Psoas muscle (tissue), 8 donors: ENCODE data around the gene FOCAD. TPM values are rescaled to one million over a fixed set of nuclear protein-coding genes. Genes with fewer than 3 reads are reported as not detected.

Experiments used
- ATAC-seq, 4 donors: fragments of 200-7000 bp; cut with Tn5 transposase; one replicate each; pipeline ENCODE4 v1.9.1; 2020; ENCODE audit warnings: moderate library complexity in 3 of 4, mild to moderate bottlenecking in 2 of 4
- DNase-seq, 2 donors: peaks; one replicate each; pipeline ENCODE4 v3.0.0-alpha.2; 2020
- H3K27ac ChIP-seq: fragments of 200-600 bp; one replicate; pipeline ENCODE4 v1.8.0; 2022
- H3K27me3 ChIP-seq, 3 donors: fragments of 200-600 bp in 1 of 3; one replicate each; pipeline versions ENCODE4 v1.6.1 to v1.8.0; 2013 to 2022; ENCODE audit warnings: low read length in 2 of 3, mild to moderate bottlenecking in 2 of 3, moderate library complexity in 1 of 3; ENCODE audit not compliant: insufficient read depth in 3 of 3
- H3K36me3 ChIP-seq, 2 donors: fragments of 200-600 bp in 1 of 2; one replicate each; pipeline versions ENCODE4 v1.6.1 to v1.8.0; 2013 to 2022; ENCODE audit warnings: low read depth in 1 of 2, mild to moderate bottlenecking in 1 of 2, moderate library complexity in 1 of 2; ENCODE audit not compliant: insufficient read depth in 1 of 2
- H3K4me1 ChIP-seq: fragments of 200-600 bp; one replicate; pipeline ENCODE4 v1.8.0; 2022
- H3K4me3 ChIP-seq: fragments of 200-600 bp; one replicate; pipeline ENCODE4 v1.8.0; 2022; ENCODE audit warnings: mild to moderate bottlenecking
- H3K9me3 ChIP-seq: fragments of 200-600 bp; one replicate; pipeline ENCODE4 v1.8.0; 2022
- WGBS, 3 donors: extraction: QIAGEN DNeasy Blood & Tissue Kit; methylation state at CpG; one replicate each; pipeline versions ENCODE4 v1.1.6 to v1.1.7; 2013; 5-methylcytosine and 5-hydroxymethylcytosine counted together
- intact Hi-C, 2 donors: fragments of 100-400 bp; cut with DNase I; formaldehyde crosslinking; loops; one replicate each; pipeline versions ENCODE4 v1.11.0 to v1.14.2; 2022
- polyA plus RNA-seq, 3 donors: library from polyadenylated mRNA; stranded (reverse); fragments of 200-250 nt; gene quantifications; one replicate each; pipeline ENCODE4 v1.2.3, GENCODE V29; 2013
- total RNA-seq, 4 donors: library from RNA; stranded (reverse); fragmentation: NEBNext Ultra II Directional in 2 of 4; extraction: Animal tissue kit (Norgen Biotek cat#: 25700) in 2 of 4; gene quantifications; one replicate each; pipeline versions ENCODE4 v1.2.1 to v1.2.4, GENCODE V29; 2021 to 2023
- TF ChIP-seq, protein P1 (sequence below): fragments of 200-600 bp; IDR thresholded peaks from one replicate; pipeline ENCODE4 v1.8.0; 2022; ENCODE audit warnings: antibody characterized with exemption
- donor health status: healthy with polysubstance abuse.
- donor health status: DM: no; HTN: no; CAD: no; lungs with moderate emphysema.
- donor health status: Bipolar disorder and iron deficiency.
- donor health status: healthy.
- donor health status: DM: yes; HTN: yes; CAD: no.
- donor health status: DM: no; HTN: no; CAD: no.
- donor health status: DM: no; HTN: no; CAD: no.
- donor health status: DM: yes; HTN: yes; CAD: no.

FOCAD gene
- total and polyA plus RNA-seq, 7 donors, result 5.8 to 24.8 (median 12.1) TPM

DNA sequence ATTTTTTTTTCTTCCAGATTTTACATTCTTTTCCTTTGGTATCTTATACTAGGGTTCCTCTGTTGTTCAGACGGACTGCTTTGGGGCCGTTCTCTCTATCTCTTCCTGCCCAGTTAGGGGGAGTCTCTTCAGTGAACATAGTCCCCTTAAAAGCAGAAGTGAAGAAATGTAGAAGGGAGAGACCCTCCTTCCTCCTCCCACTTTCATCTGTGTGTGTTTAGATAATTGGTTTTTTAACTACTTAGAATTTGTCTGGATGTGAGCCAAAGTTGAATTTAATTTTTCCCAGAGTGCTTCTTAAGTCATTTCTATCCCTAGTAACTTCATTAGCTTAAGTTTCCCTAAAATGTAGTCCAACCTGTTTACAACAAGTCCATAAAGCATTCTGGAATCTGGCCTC, 179.9 kb downstream of the FOCAD start:
- Histone ChIP-seq H3K27ac (no peak overlapping the region), H3K4me3 (no peak overlapping the region), H3K9me3 (no peaks in the 10 kb centered on the region), H3K27me3 (no peaks in the 10 kb centered on the region), H3K4me1 (no peaks in the 10 kb centered on the region), H3K36me3 (peaks cover 0 to 12% of the 10 kb centered on the region in 2 donors)
- 91 to 96% (median 92%) methylated on average over 2 of the region's 2 CpGs for WGBS, 3 donors
- ATAC-seq (no peak), DNase-seq (no peak)
- intact Hi-C loops, result no loop called here
- TF ChIP-seq, protein P1, sequence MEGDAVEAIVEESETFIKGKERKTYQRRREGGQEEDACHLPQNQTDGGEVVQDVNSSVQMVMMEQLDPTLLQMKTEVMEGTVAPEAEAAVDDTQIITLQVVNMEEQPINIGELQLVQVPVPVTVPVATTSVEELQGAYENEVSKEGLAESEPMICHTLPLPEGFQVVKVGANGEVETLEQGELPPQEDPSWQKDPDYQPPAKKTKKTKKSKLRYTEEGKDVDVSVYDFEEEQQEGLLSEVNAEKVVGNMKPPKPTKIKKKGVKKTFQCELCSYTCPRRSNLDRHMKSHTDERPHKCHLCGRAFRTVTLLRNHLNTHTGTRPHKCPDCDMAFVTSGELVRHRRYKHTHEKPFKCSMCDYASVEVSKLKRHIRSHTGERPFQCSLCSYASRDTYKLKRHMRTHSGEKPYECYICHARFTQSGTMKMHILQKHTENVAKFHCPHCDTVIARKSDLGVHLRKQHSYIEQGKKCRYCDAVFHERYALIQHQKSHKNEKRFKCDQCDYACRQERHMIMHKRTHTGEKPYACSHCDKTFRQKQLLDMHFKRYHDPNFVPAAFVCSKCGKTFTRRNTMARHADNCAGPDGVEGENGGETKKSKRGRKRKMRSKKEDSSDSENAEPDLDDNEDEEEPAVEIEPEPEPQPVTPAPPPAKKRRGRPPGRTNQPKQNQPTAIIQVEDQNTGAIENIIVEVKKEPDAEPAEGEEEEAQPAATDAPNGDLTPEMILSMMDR, result no peak

DNA sequence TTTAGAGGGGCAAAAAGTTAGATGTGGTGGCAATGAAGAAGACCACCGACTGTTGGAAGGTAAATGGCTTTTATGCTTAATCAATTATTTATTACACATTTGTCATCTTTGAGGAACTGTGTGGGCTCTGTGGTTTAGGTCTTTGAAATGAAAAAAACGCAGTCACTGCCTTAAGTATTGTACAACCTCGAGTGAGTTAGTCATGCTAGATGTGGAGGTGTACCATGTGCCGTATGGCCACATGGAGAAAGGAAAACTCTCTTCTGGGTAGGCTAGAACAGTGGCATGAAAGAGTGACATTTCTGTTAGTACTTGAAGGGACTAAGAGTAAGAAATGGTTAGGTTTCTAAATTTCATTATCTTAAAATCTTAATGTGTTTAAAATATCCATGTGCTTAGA, 181.3 kb downstream of the FOCAD start:
- intact Hi-C loops, result no loop called here
- TF ChIP-seq, protein P1, result no peak
- H3K27me3 ChIP-seq, result no peaks in the 10 kb centered on the region
- H3K9me3 ChIP-seq, result no peaks in the 10 kb centered on the region
- WGBS, 3 donors, result 84 to 85% (median 85%) methylated on average over 4 of the region's 4 CpGs
- H3K4me1 ChIP-seq, result no peaks in the 10 kb centered on the region
- H3K36me3 ChIP-seq, result peaks cover 0 to 12% of the 10 kb centered on the region in 2 donors
- no peak overlapping the region for H3K27ac ChIP-seq
- DNase-seq, result no peak
- no peak overlapping the region for H3K4me3 ChIP-seq
- ATAC-seq, result no peak

DNA sequence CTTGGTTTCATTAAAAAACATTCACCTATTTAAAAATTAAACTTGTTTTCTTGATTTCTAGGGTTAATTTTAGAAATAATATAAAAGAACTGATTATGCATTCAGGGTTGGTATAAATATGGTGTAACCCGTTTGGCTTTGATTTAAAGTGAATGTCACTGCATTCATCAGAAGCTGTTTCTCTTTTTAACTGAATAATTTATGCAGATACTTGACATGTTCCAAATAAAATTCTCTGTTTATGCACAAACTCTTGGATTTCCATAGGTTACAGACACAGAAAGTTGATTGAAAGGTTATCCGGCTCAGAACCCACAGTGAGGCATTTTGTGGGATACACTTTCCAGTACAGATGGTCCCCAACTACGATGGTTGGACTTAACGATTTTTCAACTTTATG, 186.1 kb downstream of the FOCAD start:
- ATAC-seq (no peak), DNase-seq (no peak)
- no peaks in the 10 kb centered on the region for H3K27me3 ChIP-seq
- 95 to 96% (median 95%) methylated on average over 4 of the region's 4 CpGs for WGBS, 3 donors
- H3K36me3 ChIP-seq, result peaks cover 0 to 13% of the 10 kb centered on the region in 2 donors
- H3K27ac ChIP-seq, result no peak overlapping the region
- no peaks in the 10 kb centered on the region for H3K4me1 ChIP-seq
- TF ChIP-seq, protein P1, result no peak
- no peak overlapping the region for H3K4me3 ChIP-seq
- no peaks in the 10 kb centered on the region for H3K9me3 ChIP-seq
- intact Hi-C loops, result no loop called here

DNA sequence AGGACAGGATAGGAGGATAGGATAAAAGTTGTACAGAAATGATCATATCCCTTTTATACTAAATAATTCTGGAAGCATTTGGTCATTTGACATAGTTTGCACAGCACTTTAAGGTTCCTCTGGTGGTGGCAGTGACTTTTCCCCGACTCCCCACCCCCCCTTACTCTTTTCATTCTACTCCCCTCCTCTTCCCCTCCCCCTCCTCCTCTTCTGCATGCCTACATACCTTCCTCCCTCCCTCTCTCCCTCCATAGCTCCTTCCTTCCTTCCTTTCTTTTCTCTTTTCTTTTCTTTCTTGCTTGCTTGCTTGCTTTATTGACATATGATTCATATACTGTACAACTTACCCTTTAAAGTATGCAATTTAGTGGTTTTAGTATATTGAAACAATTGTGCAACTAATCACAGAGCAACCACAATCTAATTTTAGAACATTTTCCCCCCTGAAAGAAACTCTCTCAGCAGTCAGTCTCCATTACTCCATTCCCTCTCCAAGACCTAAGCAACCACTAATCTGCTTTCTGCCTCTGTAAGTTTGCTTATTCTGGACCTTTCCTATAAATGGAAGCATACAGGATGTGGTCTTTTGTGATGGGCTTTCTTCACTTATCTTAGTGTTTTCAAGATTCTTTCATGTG, 188.4 kb downstream of the FOCAD start:
- Histone ChIP-seq H3K4me3 (no peak overlapping the region), H3K9me3 (no peaks in the 10 kb centered on the region), H3K27me3 (no peaks in the 10 kb centered on the region), H3K36me3 (peaks cover 0 to 12% of the 10 kb centered on the region in 2 donors), H3K4me1 (no peaks in the 10 kb centered on the region), H3K27ac (no peak overlapping the region)
- DNase-seq, result no peak
- intact Hi-C loops, result no loop called here
- WGBS, 3 donors, result 30 to 50% (median 31%) methylated on average over 1 of the region's 1 CpG
- ATAC-seq, result no peak
- TF ChIP-seq, protein P1, result no peak
